Lung (tissue), 12 donors: Measurements from ENCODE around the gene CDC42BPG. TPM values are rescaled to one million over a fixed set of nuclear protein-coding genes. Genes with fewer than 3 reads are reported as not detected.
A peak's percentile ranks its signal among the peaks of the same experiment; 100 is the strongest.

Experiments
- ATAC-seq: fragments of 200-7000 bp; cut with Tn5 transposase; one replicate; pipeline ENCODE4 v1.9.1; 2020; ENCODE audit warnings: moderate number of reproducible peaks; ENCODE audit not compliant: insufficient read depth, low FRiP score
- DNase-seq, 3 donors: peaks; one replicate each; pipeline ENCODE4 v3.0.0-alpha.2; 2013 to 2017
- H3K27ac ChIP-seq, 2 donors: one replicate each; pipeline ENCODE4 v1.5.1; 2013; ENCODE audit warnings: mild to moderate bottlenecking in 2 of 2, moderate library complexity in 2 of 2, control low read depth in 1 of 2, inconsistent platforms in 1 of 2, low read depth in 1 of 2, low read length in 1 of 2
- H3K27me3 ChIP-seq, 3 donors: one replicate each; pipeline ENCODE4 v1.5.1; 2013; ENCODE audit warnings: low read length in 2 of 3; ENCODE audit not compliant: control insufficient read depth in 3 of 3, insufficient read depth in 3 of 3
- H3K36me3 ChIP-seq, 4 donors: one replicate each; pipeline ENCODE4 v1.5.1; 2013; ENCODE audit warnings: low read length in 4 of 4, mild to moderate bottlenecking in 1 of 4, moderate library complexity in 1 of 4; ENCODE audit not compliant: control insufficient read depth in 4 of 4, insufficient read depth in 4 of 4
- H3K4me1 ChIP-seq, 5 donors: one replicate each; pipeline ENCODE4 v1.5.1; 2013; ENCODE audit warnings: low read length in 5 of 5, mild to moderate bottlenecking in 2 of 5, moderate library complexity in 1 of 5; ENCODE audit not compliant: control insufficient read depth in 5 of 5, insufficient read depth in 5 of 5
- H3K4me3 ChIP-seq: one replicate; pipeline ENCODE4 v1.5.1; 2013; ENCODE audit warnings: mild to moderate bottlenecking, control low read depth, moderate library complexity
- H3K9ac ChIP-seq, 2 donors: one replicate each; pipeline ENCODE4 v1.5.1; 2013; ENCODE audit warnings: low read length in 2 of 2, control low read depth in 1 of 2; ENCODE audit not compliant: insufficient read depth in 1 of 2
- H3K9me3 ChIP-seq, 4 donors: one replicate each; pipeline ENCODE4 v1.5.1; 2013; ENCODE audit warnings: low read length in 3 of 4, mild to moderate bottlenecking in 1 of 4, moderate library complexity in 1 of 4; ENCODE audit not compliant: control insufficient read depth in 4 of 4, insufficient read depth in 3 of 4
- WGBS, 2 donors: extraction: QIAGEN DNeasy Blood & Tissue Kit; methylation state at CpG; one replicate each; pipeline ENCODE4 v1.1.7; 2013; 5-methylcytosine and 5-hydroxymethylcytosine counted together
- polyA plus RNA-seq, 2 donors: library from polyadenylated mRNA; stranded (reverse); fragments of 200-250 nt; gene quantifications; one replicate each; pipeline ENCODE4 v1.2.1, GENCODE V29; 2013
- total RNA-seq, 2 donors: library from RNA; depleted of rRNA in 1 of 2; stranded (reverse); fragments of >200 nt in 1 of 2; gene quantifications; one replicate each; pipeline ENCODE4 v1.2.1, GENCODE V29; 2014 to 2021
- TF ChIP-seq, protein P1 (sequence below): IDR thresholded peaks from 2 replicates; pipeline ENCODE4 v1.5.1; 2012; ENCODE audit warnings: mild to moderate bottlenecking; ENCODE audit errors: control extremely low read depth, extremely low read depth
- donor health status: control.
- donor health status: control.
- donor health status: Bipolar disorder and iron deficiency.
- donor health status: healthy.
- donor health status: DM: yes; HTN: yes; CAD: no.

Gene CDC42BPG
- total and polyA plus RNA-seq, 4 donors = 7.1 to 23.5 (median 10.6) TPM

DNA sequence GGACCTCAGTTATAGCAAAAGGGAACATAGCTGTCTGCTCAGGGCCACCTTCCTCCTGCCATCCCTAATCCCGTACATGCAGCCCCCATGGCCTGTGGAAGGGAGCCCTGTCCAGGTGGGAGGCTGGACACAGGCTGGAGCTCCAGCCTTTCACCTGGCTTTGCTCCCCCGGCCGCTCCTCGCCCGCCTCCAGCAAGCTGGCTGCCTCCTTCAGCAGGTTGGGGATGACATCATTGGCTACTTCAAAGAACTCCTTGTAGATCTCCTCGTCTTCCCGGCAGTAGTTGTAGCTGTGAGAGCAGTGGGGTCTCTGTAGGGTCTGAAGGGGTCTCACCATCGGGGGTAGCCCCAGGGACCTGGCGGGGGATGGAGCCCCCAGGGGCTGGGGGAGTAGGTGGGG is 39.0 kb downstream of the CDC42BPG start:
- TF ChIP-seq, protein P1, sequence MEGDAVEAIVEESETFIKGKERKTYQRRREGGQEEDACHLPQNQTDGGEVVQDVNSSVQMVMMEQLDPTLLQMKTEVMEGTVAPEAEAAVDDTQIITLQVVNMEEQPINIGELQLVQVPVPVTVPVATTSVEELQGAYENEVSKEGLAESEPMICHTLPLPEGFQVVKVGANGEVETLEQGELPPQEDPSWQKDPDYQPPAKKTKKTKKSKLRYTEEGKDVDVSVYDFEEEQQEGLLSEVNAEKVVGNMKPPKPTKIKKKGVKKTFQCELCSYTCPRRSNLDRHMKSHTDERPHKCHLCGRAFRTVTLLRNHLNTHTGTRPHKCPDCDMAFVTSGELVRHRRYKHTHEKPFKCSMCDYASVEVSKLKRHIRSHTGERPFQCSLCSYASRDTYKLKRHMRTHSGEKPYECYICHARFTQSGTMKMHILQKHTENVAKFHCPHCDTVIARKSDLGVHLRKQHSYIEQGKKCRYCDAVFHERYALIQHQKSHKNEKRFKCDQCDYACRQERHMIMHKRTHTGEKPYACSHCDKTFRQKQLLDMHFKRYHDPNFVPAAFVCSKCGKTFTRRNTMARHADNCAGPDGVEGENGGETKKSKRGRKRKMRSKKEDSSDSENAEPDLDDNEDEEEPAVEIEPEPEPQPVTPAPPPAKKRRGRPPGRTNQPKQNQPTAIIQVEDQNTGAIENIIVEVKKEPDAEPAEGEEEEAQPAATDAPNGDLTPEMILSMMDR = no peak
- Histone ChIP-seq H3K4me1 (peaks cover 4 to 31% (median 14%) of the 10 kb centered on the region in 5 donors), H3K9me3 (no peaks in the 10 kb centered on the region), H3K4me3 (no peak overlapping the region), H3K27ac (no peak overlapping the region), H3K36me3 (peaks cover 0 to 19% (median 15%) of the 10 kb centered on the region in 4 donors), H3K9ac (no peak overlapping the region), H3K27me3 (no peaks in the 10 kb centered on the region)
- 91 to 97% methylated on average over 9 of the region's 9 CpGs for WGBS, 2 donors
- no peak for DNase-seq
- no peak for ATAC-seq

DNA sequence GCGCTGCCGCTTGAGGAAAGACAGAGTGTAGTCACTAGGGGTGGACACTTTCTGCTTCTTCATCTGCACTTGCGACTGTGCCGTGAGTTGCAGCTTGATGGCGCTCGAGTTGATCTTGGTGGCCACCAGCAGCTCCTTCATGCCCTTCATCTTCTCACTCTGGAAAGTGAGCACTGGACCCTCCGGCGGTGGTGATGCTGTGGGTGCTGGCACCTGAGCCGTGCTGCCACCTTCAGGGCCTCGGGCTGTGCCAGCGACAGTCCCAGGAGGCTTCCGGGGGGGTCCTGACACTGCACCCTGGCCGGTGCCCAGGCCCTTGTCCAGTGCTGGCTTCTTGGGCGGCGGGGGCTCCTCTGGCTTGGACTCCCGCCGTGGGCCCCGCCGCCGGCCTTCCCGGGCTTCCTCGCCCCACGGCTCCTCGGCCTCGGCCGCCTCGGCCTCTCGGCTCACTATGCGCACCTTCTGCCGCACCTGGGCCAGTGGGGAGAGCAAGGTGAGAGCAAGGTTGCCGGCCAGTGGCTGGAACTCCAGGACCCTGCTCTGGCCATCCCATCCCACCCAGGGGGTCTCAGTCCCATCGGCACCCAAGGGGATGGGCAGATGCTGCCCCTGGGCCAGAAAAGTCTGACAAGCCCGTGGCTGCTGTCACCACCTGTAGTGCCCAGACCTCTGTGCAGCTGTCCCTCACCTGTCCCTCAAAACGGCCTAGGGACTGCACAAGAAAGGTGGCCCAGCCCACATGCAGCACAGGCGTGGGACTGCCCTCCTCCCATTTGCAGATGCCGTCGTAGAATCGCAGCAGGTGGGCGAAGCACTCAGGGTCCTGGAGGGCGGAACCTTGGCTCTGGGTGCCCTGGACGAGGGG is 39.9 kb downstream of the CDC42BPG start:
- WGBS, 2 donors = 93 to 95% methylated on average over 27 to 41 of the region's 41 CpGs
- H3K36me3 ChIP-seq = peaks cover 0 to 19% (median 15%) of the 10 kb centered on the region in 4 donors
- peaks cover 4 to 29% (median 14%) of the 10 kb centered on the region in 5 donors for H3K4me1 ChIP-seq
- no peaks in the 10 kb centered on the region for H3K27me3 ChIP-seq
- no peaks in the 10 kb centered on the region for H3K9me3 ChIP-seq
- peak overlapping the region; percentile 87 to 91 for H3K27ac ChIP-seq
- DNase-seq (no peak), ATAC-seq (no peak)
- TF ChIP-seq, protein P1 = no peak
- no peak overlapping the region for H3K9ac ChIP-seq
- no peak overlapping the region for H3K4me3 ChIP-seq

DNA sequence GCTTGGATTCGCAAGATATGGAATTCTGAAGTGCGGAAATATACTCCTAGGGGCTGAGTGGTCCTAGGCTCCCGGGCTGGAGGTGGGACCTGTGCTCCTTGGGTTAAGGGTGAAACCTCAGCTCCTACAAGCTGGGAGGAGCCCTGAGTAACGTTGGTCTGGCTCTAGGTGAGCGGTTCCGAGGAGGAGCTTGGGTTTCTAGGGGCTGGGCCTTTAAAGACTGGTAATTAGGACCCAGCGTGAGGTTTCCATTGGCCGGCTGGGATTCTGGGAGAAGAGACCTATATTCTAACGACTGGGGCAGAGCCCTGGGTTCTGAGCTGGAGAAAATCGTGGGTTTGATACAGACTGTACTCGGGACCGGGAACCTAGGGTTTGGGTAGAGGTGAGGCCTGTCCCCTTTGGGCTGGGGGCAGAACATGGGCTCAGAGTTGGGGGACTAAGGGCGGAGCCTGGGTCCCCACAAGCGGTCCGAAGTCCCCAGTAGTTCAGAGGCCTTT is 40.6 kb downstream of the CDC42BPG start:
- H3K4me3 ChIP-seq = no peak overlapping the region
- peaks cover 0 to 25% (median 18%) of the 10 kb centered on the region in 4 donors for H3K36me3 ChIP-seq
- H3K9me3 ChIP-seq = no peaks in the 10 kb centered on the region
- H3K27me3 ChIP-seq = no peaks in the 10 kb centered on the region
- no peak for DNase-seq
- WGBS, 2 donors = 41 to 47% methylated on average over 15 of the region's 15 CpGs
- H3K27ac ChIP-seq = peak overlapping the region; percentile 87 to 91
- H3K9ac ChIP-seq = peak overlapping the region in 1 of 2 donors; percentile 73
- ATAC-seq = no peak
- TF ChIP-seq, protein P1 = no peak
- peaks cover 0 to 24% (median 11%) of the 10 kb centered on the region in 5 donors for H3K4me1 ChIP-seq
